Sigmoid colon (tissue), 7 donors: ENCODE results near the gene SYK. TPM values are rescaled to one million over a fixed set of nuclear protein-coding genes. Genes with fewer than 3 reads are reported as not detected.

Experiments used
- DNase-seq: peaks from one replicate; pipeline ENCODE4 v3.0.0-alpha.2; 2019
- H3K27ac ChIP-seq, 4 donors: fragments of 200-600 bp; sonication (generic); one replicate each; pipeline ENCODE4 v1.5.1; 2016 to 2019; ENCODE audit warnings: mild to moderate bottlenecking in 1 of 4
- H3K27me3 ChIP-seq, 3 donors: fragments of 200-600 bp; sonication (generic); one replicate each; pipeline ENCODE4 v1.5.1; 2019; ENCODE audit warnings: mild to moderate bottlenecking in 1 of 3
- H3K36me3 ChIP-seq, 4 donors: fragments of 200-600 bp; sonication (generic); one replicate each; pipeline ENCODE4 v1.5.1; 2016 to 2019
- H3K4me1 ChIP-seq, 4 donors: fragments of 200-600 bp; sonication (generic); one replicate each; pipeline ENCODE4 v1.5.1; 2017 to 2019
- H3K4me3 ChIP-seq, 4 donors: fragments of 200-600 bp; sonication (generic); one replicate each; pipeline ENCODE4 v1.5.1; 2017 to 2019; ENCODE audit warnings: mild to moderate bottlenecking in 2 of 4, moderate library complexity in 1 of 4
- H3K9me3 ChIP-seq, 4 donors: fragments of 200-600 bp in 3 of 4; sonication (generic) in 3 of 4; one replicate each; pipeline versions ENCODE4 v1.5.1 to v1.6.1; 2013 to 2019
- CTCF ChIP-seq, 4 experiments: fragments of 450-650 bp in 3 of 4; fragments of 200-600 bp in 1 of 4; IDR thresholded peaks; one replicate each; pipeline ENCODE4 v1.5.1; 2016 to 2019; ENCODE audit warnings: antibody characterized with exemption in 4 of 4, mild to moderate bottlenecking in 3 of 4, moderate library complexity in 2 of 4
- EP300 ChIP-seq, 4 donors: sonication (generic); formaldehyde crosslinking; IDR thresholded peaks; one replicate each; pipeline ENCODE4 v1.6.1; 2017; ENCODE audit warnings: antibody characterized with exemption in 4 of 4
- POLR2A ChIP-seq, 2 donors: fragments of 450-650 bp; IDR thresholded peaks; one replicate each; pipeline ENCODE4 v1.6.1; 2016; ENCODE audit warnings: antibody characterized with exemption in 2 of 2, mild to moderate bottlenecking in 2 of 2, moderate library complexity in 2 of 2
- POLR2AphosphoS5 ChIP-seq, 4 donors: sonication (generic); formaldehyde crosslinking; IDR thresholded peaks; one replicate each; pipeline ENCODE4 v1.6.1; 2017; ENCODE audit warnings: antibody characterized with exemption in 4 of 4
- WGBS, 2 donors: extraction: QIAGEN DNeasy Blood & Tissue Kit; methylation state at CpG; one replicate each; pipeline ENCODE4 v1.1.7; 2013; 5-methylcytosine and 5-hydroxymethylcytosine counted together
- intact Hi-C: fragments of 100-400 bp; cut with DNase I; formaldehyde crosslinking; loops from one replicate; pipeline ENCODE4 v1.15.1; 2023
- polyA plus RNA-seq, 3 donors: library from polyadenylated mRNA; stranded (reverse); fragments of 200-250 nt; gene quantifications; one replicate each; pipeline ENCODE4 v1.2.3, GENCODE V29; 2013
- total RNA-seq, 4 donors: library from RNA; depleted of rRNA; stranded (reverse); fragments of >200 nt; gene quantifications; one replicate each; pipeline ENCODE4 v1.1.0, GENCODE V29; 2016
- donor health status: healthy with polysubstance abuse.
- donor health status: Bipolar disorder and iron deficiency.
- donor health status: healthy.

Gene SYK
- total and polyA plus RNA-seq, 7 donors = 7.8 to 35.8 (median 16.4) TPM

DNA sequence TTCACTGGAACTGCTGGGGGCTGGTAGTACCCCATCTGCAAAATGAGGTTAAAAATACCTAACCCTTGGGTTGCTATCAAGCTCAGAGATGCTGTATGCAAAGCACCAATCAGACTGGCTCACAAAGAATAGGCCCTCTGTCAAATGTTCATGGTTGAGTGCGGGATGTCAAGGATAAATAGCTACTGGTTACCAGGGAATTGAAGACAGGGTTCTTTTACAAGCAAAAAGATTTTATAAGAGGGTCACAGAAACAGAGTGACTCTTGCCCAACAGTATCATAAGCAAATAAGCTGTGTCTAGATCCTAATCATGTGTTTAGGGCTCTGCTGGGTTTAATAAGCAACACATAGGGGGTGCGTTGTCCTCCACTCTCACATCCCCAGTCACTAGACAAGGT is 11.9 kb downstream of the SYK start:
- peaks cover 0 to 8% (median 0%) of the 10 kb centered on the region in 3 donors for H3K27me3 ChIP-seq
- 89 to 93% methylated on average over 2 of the region's 2 CpGs for WGBS, 2 donors
- H3K9me3 ChIP-seq = no peaks in the 10 kb centered on the region

GRCh38 chr9:90814355-90814754 is 12.7 kb downstream of the SYK start:
- TF ChIP-seq POLR2A (IDR thresholded peaks at IDR 0.05) (no peak), CTCF (IDR thresholded peaks at IDR 0.05) (no peak), POLR2AphosphoS5 (IDR thresholded peaks at IDR 0.05) (no peak), EP300 (IDR thresholded peaks at IDR 0.05) (no peak)
- 83 to 86% methylated on average over 4 of the region's 4 CpGs for WGBS, 2 donors
- intact Hi-C loops = no loop called here
- H3K36me3 ChIP-seq = no peaks in the 10 kb centered on the region
- H3K4me3 ChIP-seq = no peak overlapping the region
- H3K4me1 ChIP-seq = no peaks in the 10 kb centered on the region
- H3K27me3 ChIP-seq = no peaks in the 10 kb centered on the region
- DNase-seq = no peak
- no peak overlapping the region for H3K27ac ChIP-seq
- H3K9me3 ChIP-seq = no peaks in the 10 kb centered on the region

More for the DNA sequence above, 11.9 kb downstream of the SYK start:
- Histone ChIP-seq H3K4me1 (no peaks in the 10 kb centered on the region), H3K27ac (no peak overlapping the region), H3K4me3 (no peak overlapping the region), H3K36me3 (no peaks in the 10 kb centered on the region)
- TF ChIP-seq POLR2AphosphoS5 (IDR thresholded peaks at IDR 0.05) (no peak), CTCF (IDR thresholded peaks at IDR 0.05) (no peak), POLR2A (IDR thresholded peaks at IDR 0.05) (no peak), EP300 (IDR thresholded peaks at IDR 0.05) (no peak)
- intact Hi-C loops = no loop called here
- DNase-seq = no peak

GRCh38 chr9:90815183-90815943 is 13.7 kb downstream of the SYK start:
- WGBS, 2 donors = 34 to 68% methylated on average over 13 of the region's 13 CpGs
- no peak for TF ChIP-seq POLR2AphosphoS5 (IDR thresholded peaks at IDR 0.05)
- Histone ChIP-seq H3K27ac (peak overlapping the region in 2 of 4 donors; percentile 12 to 57), H3K27me3 (no peaks in the 10 kb centered on the region), H3K4me3 (no peak overlapping the region), H3K9me3 (no peaks in the 10 kb centered on the region), H3K4me1 (no peaks in the 10 kb centered on the region), H3K36me3 (no peaks in the 10 kb centered on the region)
- intact Hi-C loops = no loop called here
- DNase-seq = peak; percentile 78

DNA sequence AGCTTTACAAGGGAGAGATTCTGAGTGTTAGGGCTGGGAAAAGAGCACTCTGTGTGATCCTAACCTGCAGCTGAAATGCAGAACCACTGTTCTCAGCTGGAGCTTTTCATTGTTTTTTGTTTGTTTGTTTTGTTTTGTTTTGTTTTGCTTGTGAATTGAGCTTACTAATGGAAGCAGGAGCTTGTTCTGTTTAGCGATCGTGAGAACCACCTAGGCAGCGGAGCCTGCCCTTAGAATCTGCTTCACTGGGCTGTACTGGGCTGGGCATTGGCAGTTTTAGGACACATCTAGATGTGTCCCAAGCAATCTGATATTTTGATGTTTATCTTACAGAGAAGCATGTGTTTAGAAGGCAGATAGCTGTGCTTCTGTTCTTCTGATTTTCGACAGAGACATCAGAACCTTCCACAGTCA is 14.3 kb downstream of the SYK start:
- no peaks in the 10 kb centered on the region for H3K27me3 ChIP-seq
- intact Hi-C loops = no loop called here
- H3K4me1 ChIP-seq = no peaks in the 10 kb centered on the region
- H3K36me3 ChIP-seq = no peaks in the 10 kb centered on the region
- H3K9me3 ChIP-seq = no peaks in the 10 kb centered on the region
- no peak overlapping the region for H3K4me3 ChIP-seq
- TF ChIP-seq POLR2A (IDR thresholded peaks at IDR 0.05) = no peak
- TF ChIP-seq EP300 (IDR thresholded peaks at IDR 0.05) = no peak
- TF ChIP-seq CTCF (IDR thresholded peaks at IDR 0.05) = no peak
- no peak for TF ChIP-seq POLR2AphosphoS5 (IDR thresholded peaks at IDR 0.05)
- H3K27ac ChIP-seq = peak overlapping the region in 1 of 4 donors; percentile 37
- WGBS, 2 donors = 82 to 91% methylated on average over 4 of the region's 4 CpGs
- DNase-seq = no peak

GRCh38 chr9:90816690-90817089 is 15.1 kb downstream of the SYK start:
- Histone ChIP-seq H3K27ac (no peak overlapping the region), H3K9me3 (no peaks in the 10 kb centered on the region), H3K4me3 (no peak overlapping the region), H3K36me3 (no peaks in the 10 kb centered on the region), H3K4me1 (no peaks in the 10 kb centered on the region), H3K27me3 (no peaks in the 10 kb centered on the region)
- no peak for DNase-seq
- 95 to 96% methylated on average over 2 of the region's 2 CpGs for WGBS, 2 donors
- intact Hi-C loops = no loop called here
- TF ChIP-seq CTCF (IDR thresholded peaks at IDR 0.05) (no peak), POLR2A (IDR thresholded peaks at IDR 0.05) (no peak), EP300 (IDR thresholded peaks at IDR 0.05) (no peak), POLR2AphosphoS5 (IDR thresholded peaks at IDR 0.05) (no peak)
